ENCODE data around the gene PJVK. TPM values are rescaled to one million over a fixed set of nuclear protein-coding genes. Genes with fewer than 3 reads are reported as not detected.

Gene PJVK
- polyA plus RNA-seq, 3 donors = 1.4 TPM; not detected in 2

GRCh38 chr2:178403671-178404306 is 47.4 kb upstream of the PJVK start:
- Mint-ChIP-seq H3K9me3 (no peaks in the 10 kb centered on the region), H3K36me3 (no peaks in the 10 kb centered on the region), H3K27ac (no peak overlapping the region), H3K4me3 (no peak overlapping the region), H3K4me1 (peaks cover 6% of the 10 kb centered on the region), H3K27me3 (ENCODE audit: low read depth in 3 of 3) (peaks cover 0 to 4% (median 0%) of the 10 kb centered on the region in 3 donors)
- H2AFZ ChIP-seq (ENCODE audit: insufficient read depth, low read depth, low read length, poor library complexity, severe bottlenecking) = peak overlapping the region; percentile 77
- H3K79me2 ChIP-seq (ENCODE audit: insufficient read depth, low read length) = no peaks in the 10 kb centered on the region
- H3K36me3 ChIP-seq (replicated peaks in 1 of 2; ENCODE audit: control insufficient read depth in 1 of 2, insufficient read depth in 2 of 2, low read length in 2 of 2) = no peaks in the 10 kb centered on the region
- H3K9me3 ChIP-seq (replicated peaks in 1 of 2; ENCODE audit: control insufficient read depth in 1 of 2, insufficient read depth in 1 of 2, low read length in 2 of 2) = no peaks in the 10 kb centered on the region
- intact Hi-C loops (cut with micrococcal nuclease) = no loop called here
- no peaks in the 10 kb centered on the region for H3K27me3 ChIP-seq (ENCODE audit: control insufficient read depth in 2 of 2, insufficient read depth in 2 of 2, low read length in 2 of 2)
- no peak overlapping the region for H3K27ac ChIP-seq (ENCODE audit: low read depth in 1 of 2, low read length in 2 of 2)
- TF ChIP-seq CTCF (IDR thresholded peaks at IDR 0.05) = no peak
- no peaks in the 10 kb centered on the region for H3K4me1 ChIP-seq (ENCODE audit: control insufficient read depth in 1 of 2, insufficient read depth in 2 of 2, low read length in 2 of 2)
- H4K20me1 ChIP-seq (ENCODE audit: insufficient read depth, low read length) = no peaks in the 10 kb centered on the region
- DNase-seq = no peak
- WGBS (ENCODE audit: insufficient coverage) = no CpG with 5 or more reads among the region's 3 CpGs
- H3K4me2 ChIP-seq (replicated peaks; ENCODE audit: extremely low read depth, low read length, poor library complexity, severe bottlenecking) = no peak overlapping the region
- H3K4me3 ChIP-seq (replicated peaks in 1 of 3; ENCODE audit: low read depth in 2 of 3, low read length in 3 of 3) = no peak overlapping the region
- H3K9ac ChIP-seq (ENCODE audit: insufficient read depth, low read length, poor library complexity, severe bottlenecking) = no peak overlapping the region

GRCh38 chr2:178404368-178404767 is 46.8 kb upstream of the PJVK start:
- Histone ChIP-seq H3K4me3 (replicated peaks in 1 of 3; ENCODE audit: low read depth in 2 of 3, low read length in 3 of 3) (no peak overlapping the region), H3K27me3 (ENCODE audit: control insufficient read depth in 2 of 2, insufficient read depth in 2 of 2, low read length in 2 of 2) (no peaks in the 10 kb centered on the region), H3K27ac (ENCODE audit: low read depth in 1 of 2, low read length in 2 of 2) (no peak overlapping the region), H3K9me3 (replicated peaks in 1 of 2; ENCODE audit: control insufficient read depth in 1 of 2, insufficient read depth in 1 of 2, low read length in 2 of 2) (no peaks in the 10 kb centered on the region), H3K4me1 (ENCODE audit: control insufficient read depth in 1 of 2, insufficient read depth in 2 of 2, low read length in 2 of 2) (no peaks in the 10 kb centered on the region), H3K9ac (ENCODE audit: insufficient read depth, low read length, poor library complexity, severe bottlenecking) (no peak overlapping the region), H3K4me2 (replicated peaks; ENCODE audit: extremely low read depth, low read length, poor library complexity, severe bottlenecking) (no peak overlapping the region), H3K79me2 (ENCODE audit: insufficient read depth, low read length) (no peaks in the 10 kb centered on the region), H2AFZ (ENCODE audit: insufficient read depth, low read depth, low read length, poor library complexity, severe bottlenecking) (peak overlapping the region; percentile 77), H3K36me3 (replicated peaks in 1 of 2; ENCODE audit: control insufficient read depth in 1 of 2, insufficient read depth in 2 of 2, low read length in 2 of 2) (no peaks in the 10 kb centered on the region), H4K20me1 (ENCODE audit: insufficient read depth, low read length) (no peaks in the 10 kb centered on the region)
- peaks cover 0 to 4% (median 0%) of the 10 kb centered on the region in 3 donors for H3K27me3 Mint-ChIP-seq (ENCODE audit: low read depth in 3 of 3)
- no peak overlapping the region for H3K27ac Mint-ChIP-seq
- DNase-seq = no peak
- no peak for TF ChIP-seq CTCF (IDR thresholded peaks at IDR 0.05)
- no peaks in the 10 kb centered on the region for H3K36me3 Mint-ChIP-seq
- WGBS (ENCODE audit: insufficient coverage) = 9% methylated on average over 4 of the region's 4 CpGs
- H3K4me3 Mint-ChIP-seq = no peak overlapping the region
- peaks cover 6% of the 10 kb centered on the region for H3K4me1 Mint-ChIP-seq
- intact Hi-C loops (cut with micrococcal nuclease) = no loop called here
- no peaks in the 10 kb centered on the region for H3K9me3 Mint-ChIP-seq
